ENCODE measurements around the gene ARPP21. TPM values are rescaled to one million over a fixed set of nuclear protein-coding genes. Genes with fewer than 3 reads are reported as not detected.

Gene ARPP21
- total RNA-seq, 1 donor from 2014 or later, result 54.3 TPM

DNA sequence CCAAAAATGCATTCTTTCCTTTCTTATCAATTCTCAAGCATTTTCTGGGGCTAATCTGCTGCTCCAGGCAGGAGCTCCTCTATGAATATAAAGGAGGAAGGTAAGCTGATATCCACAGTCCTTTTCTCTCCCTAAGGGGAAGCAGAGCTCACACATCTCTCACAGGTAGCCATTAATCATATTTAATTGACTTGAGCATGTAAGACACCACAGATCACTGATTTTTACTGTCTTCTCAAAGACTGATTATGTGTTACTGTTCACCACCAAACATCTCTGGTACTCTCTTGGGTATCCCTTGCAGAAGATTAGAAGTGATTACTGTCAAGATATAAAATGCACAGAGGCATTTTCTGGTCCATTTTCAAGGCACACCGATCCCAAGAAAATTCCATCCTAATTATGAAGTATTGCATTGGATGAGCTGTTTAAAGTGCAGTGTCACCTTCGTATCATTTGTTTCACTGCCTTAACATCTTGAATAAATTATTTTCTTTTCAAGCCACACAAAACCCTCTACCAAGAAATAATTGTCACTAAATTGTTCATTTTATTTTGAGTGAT lies 100.7 kb downstream of the ARPP21 start:
- Histone ChIP-seq H3K9me3 (ENCODE audit: control insufficient read depth in 3 of 3, low read length in 3 of 3) (no peaks in the 10 kb centered on the region), H3K36me3 (ENCODE audit: control insufficient read depth in 3 of 3, insufficient read depth in 3 of 3, low read length in 3 of 3) (peaks cover 34 to 81% (median 42%) of the 10 kb centered on the region in 3 donors), H3K4me3 (ENCODE audit: low read length in 3 of 3) (no peak overlapping the region), H3K27me3 (ENCODE audit: control insufficient read depth in 3 of 3, insufficient read depth in 3 of 3, low read length in 3 of 3) (no peaks in the 10 kb centered on the region), H3K4me1 (ENCODE audit: control insufficient read depth in 3 of 3, insufficient read depth in 3 of 3, low read length in 3 of 3) (peaks cover 0 to 3% (median 0%) of the 10 kb centered on the region in 3 donors), H3K27ac (ENCODE audit: low read depth, low read length) (no peak overlapping the region), H3K9ac (ENCODE audit: low read depth in 1 of 3, low read length in 3 of 3) (no peak overlapping the region)

- Histone ChIP-seq H3K4me1 (ENCODE audit: control insufficient read depth in 3 of 3, insufficient read depth in 3 of 3, low read length in 3 of 3) (peaks cover 0 to 3% (median 0%) of the 10 kb centered on the region in 3 donors), H3K4me3 (ENCODE audit: low read length in 3 of 3) (no peak overlapping the region), H3K27ac (ENCODE audit: low read depth, low read length) (no peak overlapping the region), H3K9ac (ENCODE audit: low read depth in 1 of 3, low read length in 3 of 3) (no peak overlapping the region), H3K36me3 (ENCODE audit: control insufficient read depth in 3 of 3, insufficient read depth in 3 of 3, low read length in 3 of 3) (peaks cover 28 to 74% (median 37%) of the 10 kb centered on the region in 3 donors), H3K9me3 (ENCODE audit: control insufficient read depth in 3 of 3, low read length in 3 of 3) (no peaks in the 10 kb centered on the region), H3K27me3 (ENCODE audit: control insufficient read depth in 3 of 3, insufficient read depth in 3 of 3, low read length in 3 of 3) (no peaks in the 10 kb centered on the region)
Measured at GRCh38 chr3:35743218-35743617, 103.9 kb downstream of the ARPP21 start.

DNA sequence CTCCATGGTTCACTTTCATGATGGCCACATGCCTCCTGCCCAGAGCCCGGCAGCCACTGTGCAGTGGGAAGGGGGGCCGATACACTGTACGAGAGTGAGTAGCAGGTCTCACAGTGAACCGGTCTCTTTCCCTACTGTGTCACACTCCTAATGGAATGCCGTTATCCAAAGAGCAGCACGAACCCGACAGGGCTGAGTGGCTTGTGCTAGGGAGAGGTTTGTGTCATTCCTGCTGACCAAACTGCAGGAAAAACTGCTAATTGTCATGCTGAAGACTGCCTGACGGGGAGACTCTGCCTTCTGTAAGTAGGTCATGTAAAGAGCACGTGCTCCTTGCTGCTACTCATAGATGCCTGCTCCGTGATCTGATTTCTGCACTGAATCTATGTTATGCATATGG lies 105.1 kb downstream of the ARPP21 start:
- no peak overlapping the region for H3K27ac ChIP-seq (ENCODE audit: low read depth, low read length)
- H3K4me1 ChIP-seq (ENCODE audit: control insufficient read depth in 3 of 3, insufficient read depth in 3 of 3, low read length in 3 of 3), result peaks cover 0 to 3% (median 0%) of the 10 kb centered on the region in 3 donors
- no peaks in the 10 kb centered on the region for H3K9me3 ChIP-seq (ENCODE audit: control insufficient read depth in 3 of 3, low read length in 3 of 3)
- H3K4me3 ChIP-seq (ENCODE audit: low read length in 3 of 3), result no peak overlapping the region
- H3K36me3 ChIP-seq (ENCODE audit: control insufficient read depth in 3 of 3, insufficient read depth in 3 of 3, low read length in 3 of 3), result peaks cover 25 to 62% (median 29%) of the 10 kb centered on the region in 3 donors
- H3K27me3 ChIP-seq (ENCODE audit: control insufficient read depth in 3 of 3, insufficient read depth in 3 of 3, low read length in 3 of 3), result no peaks in the 10 kb centered on the region
- no peak overlapping the region for H3K9ac ChIP-seq (ENCODE audit: low read depth in 1 of 3, low read length in 3 of 3)

- no peak overlapping the region for H3K27ac ChIP-seq (ENCODE audit: low read depth, low read length)
- peaks cover 0 to 3% (median 0%) of the 10 kb centered on the region in 3 donors for H3K4me1 ChIP-seq (ENCODE audit: control insufficient read depth in 3 of 3, insufficient read depth in 3 of 3, low read length in 3 of 3)
- no peaks in the 10 kb centered on the region for H3K27me3 ChIP-seq (ENCODE audit: control insufficient read depth in 3 of 3, insufficient read depth in 3 of 3, low read length in 3 of 3)
- no peak overlapping the region for H3K9ac ChIP-seq (ENCODE audit: low read depth in 1 of 3, low read length in 3 of 3)
- H3K36me3 ChIP-seq (ENCODE audit: control insufficient read depth in 3 of 3, insufficient read depth in 3 of 3, low read length in 3 of 3), result peaks cover 18 to 52% (median 24%) of the 10 kb centered on the region in 3 donors
- H3K9me3 ChIP-seq (ENCODE audit: control insufficient read depth in 3 of 3, low read length in 3 of 3), result no peaks in the 10 kb centered on the region
- no peak overlapping the region for H3K4me3 ChIP-seq (ENCODE audit: low read length in 3 of 3)
Measured at GRCh38 chr3:35745351-35745750, 106.0 kb downstream of the ARPP21 start.

DNA sequence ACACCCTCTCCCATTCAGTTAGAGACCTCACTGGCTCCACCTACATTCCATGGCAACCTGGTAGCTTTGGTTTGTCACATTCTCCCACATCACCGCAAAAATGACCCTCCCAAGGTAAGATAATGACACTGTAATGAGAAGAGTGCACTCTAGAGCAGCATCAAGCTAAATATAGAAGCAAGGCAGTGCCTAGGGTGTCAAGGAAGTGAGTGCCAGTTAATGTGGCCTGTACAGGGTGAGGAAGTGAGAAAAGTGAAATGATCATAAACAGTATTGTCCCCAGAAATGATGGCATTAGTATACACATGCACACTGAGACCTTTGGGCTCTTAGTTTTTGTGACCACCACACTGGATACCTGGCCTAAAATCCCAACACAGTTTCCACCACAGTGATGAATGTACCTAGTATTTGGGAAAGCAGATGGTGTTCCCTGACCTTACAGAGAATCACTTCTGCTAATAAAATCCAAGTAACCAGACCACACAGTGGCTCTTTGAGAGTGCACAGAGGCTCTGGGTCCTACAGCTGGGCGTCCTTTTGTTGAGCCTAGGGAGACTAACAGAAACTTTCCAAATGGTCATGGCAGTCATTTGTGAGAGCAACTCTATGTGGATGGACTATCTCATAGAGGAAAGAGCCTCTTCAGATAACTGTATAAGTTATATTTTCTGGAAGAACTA lies 106.6 kb downstream of the ARPP21 start:
- Histone ChIP-seq H3K9me3 (ENCODE audit: control insufficient read depth in 3 of 3, low read length in 3 of 3) (no peaks in the 10 kb centered on the region), H3K4me3 (ENCODE audit: low read length in 3 of 3) (no peak overlapping the region), H3K36me3 (ENCODE audit: control insufficient read depth in 3 of 3, insufficient read depth in 3 of 3, low read length in 3 of 3) (peaks cover 18 to 48% (median 24%) of the 10 kb centered on the region in 3 donors), H3K9ac (ENCODE audit: low read depth in 1 of 3, low read length in 3 of 3) (no peak overlapping the region), H3K27ac (ENCODE audit: low read depth, low read length) (no peak overlapping the region), H3K27me3 (ENCODE audit: control insufficient read depth in 3 of 3, insufficient read depth in 3 of 3, low read length in 3 of 3) (no peaks in the 10 kb centered on the region), H3K4me1 (ENCODE audit: control insufficient read depth in 3 of 3, insufficient read depth in 3 of 3, low read length in 3 of 3) (peaks cover 0 to 3% (median 0%) of the 10 kb centered on the region in 3 donors)

DNA sequence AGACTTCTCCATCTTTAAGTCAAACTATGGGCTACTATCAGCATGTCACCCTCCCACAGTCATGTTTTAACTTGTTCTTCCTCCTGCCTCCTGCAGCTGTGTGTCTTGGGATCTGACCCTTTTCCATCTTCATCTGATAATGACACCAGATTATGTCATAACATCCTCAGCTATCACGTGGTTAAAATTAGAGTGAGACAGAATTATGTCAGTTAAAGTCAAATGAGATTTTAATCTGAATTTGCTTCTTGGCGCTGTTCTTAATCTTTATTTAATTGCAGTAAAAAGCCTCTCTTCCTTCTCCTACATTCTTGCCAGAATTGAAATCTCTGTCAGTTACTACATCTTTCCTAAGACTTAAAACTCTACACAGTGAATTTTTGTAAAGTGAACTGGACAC lies 107.2 kb downstream of the ARPP21 start:
- no peak overlapping the region for H3K4me3 ChIP-seq (ENCODE audit: low read length in 3 of 3)
- H3K9ac ChIP-seq (ENCODE audit: low read depth in 1 of 3, low read length in 3 of 3), result no peak overlapping the region
- H3K27ac ChIP-seq (ENCODE audit: low read depth, low read length), result no peak overlapping the region
- no peaks in the 10 kb centered on the region for H3K27me3 ChIP-seq (ENCODE audit: control insufficient read depth in 3 of 3, insufficient read depth in 3 of 3, low read length in 3 of 3)
- H3K9me3 ChIP-seq (ENCODE audit: control insufficient read depth in 3 of 3, low read length in 3 of 3), result no peaks in the 10 kb centered on the region
- H3K4me1 ChIP-seq (ENCODE audit: control insufficient read depth in 3 of 3, insufficient read depth in 3 of 3, low read length in 3 of 3), result peaks cover 0 to 3% (median 0%) of the 10 kb centered on the region in 3 donors
- peaks cover 18 to 43% (median 24%) of the 10 kb centered on the region in 3 donors for H3K36me3 ChIP-seq (ENCODE audit: control insufficient read depth in 3 of 3, insufficient read depth in 3 of 3, low read length in 3 of 3)

GRCh38 chr3:35748144-35748543 lies 108.8 kb downstream of the ARPP21 start:
- Histone ChIP-seq H3K27ac (ENCODE audit: low read depth, low read length) (no peak overlapping the region), H3K27me3 (ENCODE audit: control insufficient read depth in 3 of 3, insufficient read depth in 3 of 3, low read length in 3 of 3) (no peaks in the 10 kb centered on the region), H3K36me3 (ENCODE audit: control insufficient read depth in 3 of 3, insufficient read depth in 3 of 3, low read length in 3 of 3) (peaks cover 18 to 27% (median 24%) of the 10 kb centered on the region in 3 donors), H3K4me3 (ENCODE audit: low read length in 3 of 3) (no peak overlapping the region), H3K4me1 (ENCODE audit: control insufficient read depth in 3 of 3, insufficient read depth in 3 of 3, low read length in 3 of 3) (peaks cover 0 to 3% (median 0%) of the 10 kb centered on the region in 3 donors), H3K9me3 (ENCODE audit: control insufficient read depth in 3 of 3, low read length in 3 of 3) (no peaks in the 10 kb centered on the region), H3K9ac (ENCODE audit: low read depth in 1 of 3, low read length in 3 of 3) (no peak overlapping the region)

DNA sequence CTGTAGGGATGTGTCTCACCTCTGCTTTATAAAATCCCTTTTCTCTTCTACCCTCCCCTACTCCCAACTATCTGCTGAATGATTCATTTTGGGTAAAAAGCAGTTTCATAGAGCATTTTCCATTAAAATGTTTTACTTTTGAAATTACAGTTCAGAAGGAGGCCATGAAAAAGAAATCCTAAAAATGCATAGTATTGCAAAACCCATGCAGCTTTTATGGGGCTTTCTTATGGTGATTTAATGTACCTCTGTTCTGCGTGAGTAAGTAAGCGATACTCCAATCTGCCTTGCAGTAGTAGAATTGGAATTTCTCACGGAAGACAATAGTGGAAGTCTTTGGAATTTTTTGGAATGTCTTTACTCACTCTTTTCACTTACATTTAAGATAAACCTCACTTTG lies 111.9 kb downstream of the ARPP21 start:
- Histone ChIP-seq H3K27me3 (ENCODE audit: control insufficient read depth in 3 of 3, insufficient read depth in 3 of 3, low read length in 3 of 3) (no peaks in the 10 kb centered on the region), H3K9ac (ENCODE audit: low read depth in 1 of 3, low read length in 3 of 3) (no peak overlapping the region), H3K4me3 (ENCODE audit: low read length in 3 of 3) (no peak overlapping the region), H3K4me1 (ENCODE audit: control insufficient read depth in 3 of 3, insufficient read depth in 3 of 3, low read length in 3 of 3) (no peaks in the 10 kb centered on the region), H3K36me3 (ENCODE audit: control insufficient read depth in 3 of 3, insufficient read depth in 3 of 3, low read length in 3 of 3) (peaks cover 0 to 2% (median 0%) of the 10 kb centered on the region in 3 donors), H3K9me3 (ENCODE audit: control insufficient read depth in 3 of 3, low read length in 3 of 3) (no peaks in the 10 kb centered on the region), H3K27ac (ENCODE audit: low read depth, low read length) (no peak overlapping the region)

DNA sequence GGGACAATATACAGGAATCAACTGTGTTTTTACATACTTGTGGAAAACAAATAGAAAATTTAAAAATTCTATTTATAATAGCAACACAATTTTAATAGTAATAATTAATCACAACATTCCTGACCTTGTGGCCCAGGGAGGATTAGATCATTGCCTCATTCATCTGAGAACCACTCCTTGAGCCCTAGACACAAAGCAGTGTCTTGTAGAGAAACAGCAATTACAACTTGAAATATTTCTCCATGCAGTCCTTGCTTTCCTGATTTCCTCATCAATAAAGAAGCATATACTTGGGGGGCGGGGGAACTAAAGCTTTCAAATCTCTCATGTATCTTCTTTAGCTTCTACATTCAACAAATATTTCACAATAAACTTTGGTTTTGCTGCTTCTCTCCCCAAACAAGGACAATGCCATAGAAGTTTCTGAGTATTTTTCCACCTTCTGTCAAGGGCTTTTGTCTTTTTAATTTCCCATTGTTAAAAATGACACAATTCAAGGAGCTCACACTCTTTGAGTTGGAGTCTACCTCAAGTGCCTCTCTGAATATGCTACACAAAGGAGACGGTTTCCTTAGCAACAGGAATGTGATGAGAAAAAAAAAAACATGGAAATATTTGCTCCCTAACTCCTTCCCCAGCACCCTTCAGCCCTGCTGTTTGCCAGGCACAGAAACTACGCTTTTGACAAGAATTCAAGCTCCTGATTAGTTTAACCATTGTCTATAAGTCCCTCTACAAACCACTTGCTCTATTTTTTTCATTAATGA lies 118.8 kb downstream of the ARPP21 start:
- H3K4me1 ChIP-seq (ENCODE audit: control insufficient read depth in 3 of 3, insufficient read depth in 3 of 3, low read length in 3 of 3), result peaks cover 5 to 13% (median 12%) of the 10 kb centered on the region in 3 donors
- H3K36me3 ChIP-seq (ENCODE audit: control insufficient read depth in 3 of 3, insufficient read depth in 3 of 3, low read length in 3 of 3), result no peaks in the 10 kb centered on the region
- no peak overlapping the region for H3K9ac ChIP-seq (ENCODE audit: low read depth in 1 of 3, low read length in 3 of 3)
- H3K9me3 ChIP-seq (ENCODE audit: control insufficient read depth in 3 of 3, low read length in 3 of 3), result no peaks in the 10 kb centered on the region
- H3K27me3 ChIP-seq (ENCODE audit: control insufficient read depth in 3 of 3, insufficient read depth in 3 of 3, low read length in 3 of 3), result no peaks in the 10 kb centered on the region
- H3K4me3 ChIP-seq (ENCODE audit: low read length in 3 of 3), result no peak overlapping the region
- no peak overlapping the region for H3K27ac ChIP-seq (ENCODE audit: low read depth, low read length)

- Histone ChIP-seq H3K9ac (ENCODE audit: low read depth in 1 of 3, low read length in 3 of 3) (peak overlapping the region in 1 of 3 donors; percentile 1), H3K4me1 (ENCODE audit: control insufficient read depth in 3 of 3, insufficient read depth in 3 of 3, low read length in 3 of 3) (peaks cover 5 to 13% (median 12%) of the 10 kb centered on the region in 3 donors), H3K27ac (ENCODE audit: low read depth, low read length) (peak overlapping the region; percentile 61), H3K4me3 (ENCODE audit: low read length in 3 of 3) (no peak overlapping the region), H3K27me3 (ENCODE audit: control insufficient read depth in 3 of 3, insufficient read depth in 3 of 3, low read length in 3 of 3) (no peaks in the 10 kb centered on the region), H3K9me3 (ENCODE audit: control insufficient read depth in 3 of 3, low read length in 3 of 3) (no peaks in the 10 kb centered on the region), H3K36me3 (ENCODE audit: control insufficient read depth in 3 of 3, insufficient read depth in 3 of 3, low read length in 3 of 3) (no peaks in the 10 kb centered on the region)
Measured at GRCh38 chr3:35760146-35760545, 120.8 kb downstream of the ARPP21 start.
